Osteoblast (primary cell): ENCODE measurements around the gene IL6R. TPM values are rescaled to one million over a fixed set of nuclear protein-coding genes. Genes with fewer than 3 reads are reported as not detected.

Experiments
- DNase-seq: peaks from one replicate; pipeline ENCODE4 v3.0.0; 2011; ENCODE audit warnings: low spot score, mixed read lengths; ENCODE audit not compliant: insufficient read length; ENCODE audit errors: missing footprints
- H2AFZ ChIP-seq: 2 replicates; pipeline ENCODE4 v1.6.0; 2011; ENCODE audit warnings: mild to moderate bottlenecking, low read length
- H3K27ac ChIP-seq: 2 replicates; pipeline ENCODE4 v1.5.1; 2011; ENCODE audit warnings: mild to moderate bottlenecking, low read depth, low read length, moderate library complexity
- H3K27me3 ChIP-seq: 2 replicates; pipeline ENCODE4 v1.6.0; 2012; ENCODE audit warnings: mild to moderate bottlenecking, control low read depth, inconsistent platforms, low read length, moderate library complexity; ENCODE audit not compliant: insufficient read depth
- H3K36me3 ChIP-seq: 2 replicates; pipeline ENCODE4 v1.5.1; 2011; ENCODE audit warnings: mild to moderate bottlenecking, low read length, control low read depth, moderate library complexity; ENCODE audit not compliant: insufficient read depth
- H3K4me1 ChIP-seq: 2 replicates; pipeline ENCODE4 v1.5.1; 2011; ENCODE audit warnings: mild to moderate bottlenecking, low read length, control low read depth, moderate library complexity; ENCODE audit not compliant: insufficient read depth
- H3K4me2 ChIP-seq: 2 replicates; pipeline ENCODE4 v1.6.0; 2011; ENCODE audit warnings: mild to moderate bottlenecking, low read length; ENCODE audit not compliant: insufficient read depth
- H3K4me3 ChIP-seq: fragments of 200-600 bp; sonication (generic); 3 replicates; pipeline ENCODE4 v1.5.1; 2012; ENCODE audit warnings: mild to moderate bottlenecking, low read length, inconsistent platforms; ENCODE audit not compliant: insufficient read depth
- H3K79me2 ChIP-seq: 2 replicates; pipeline ENCODE4 v1.6.0; 2012; ENCODE audit warnings: mild to moderate bottlenecking, low read length, control low read depth, inconsistent platforms; ENCODE audit not compliant: insufficient read depth
- H3K9me3 ChIP-seq: 2 replicates; pipeline ENCODE4 v1.5.1; 2011; ENCODE audit warnings: low read depth, low read length, control low read depth
- H4K20me1 ChIP-seq: 2 replicates; pipeline ENCODE4 v1.6.0; 2012; ENCODE audit warnings: mild to moderate bottlenecking, low read length, control low read depth; ENCODE audit not compliant: insufficient read depth
- CTCF ChIP-seq: IDR thresholded peaks from 2 replicates; pipeline ENCODE4 v1.5.1; 2011; ENCODE audit warnings: mild to moderate bottlenecking, low read depth, low read length, moderate library complexity; ENCODE audit errors: extremely low read depth
- total RNA-seq: library from RNA; depleted of rRNA; stranded (reverse); fragments of >200 nt; gene quantifications from 2 replicates; pipeline ENCODE4 v1.2.3, GENCODE V29; 2012

IL6R gene
- total RNA-seq, 1 donor: 8.0 TPM

DNA sequence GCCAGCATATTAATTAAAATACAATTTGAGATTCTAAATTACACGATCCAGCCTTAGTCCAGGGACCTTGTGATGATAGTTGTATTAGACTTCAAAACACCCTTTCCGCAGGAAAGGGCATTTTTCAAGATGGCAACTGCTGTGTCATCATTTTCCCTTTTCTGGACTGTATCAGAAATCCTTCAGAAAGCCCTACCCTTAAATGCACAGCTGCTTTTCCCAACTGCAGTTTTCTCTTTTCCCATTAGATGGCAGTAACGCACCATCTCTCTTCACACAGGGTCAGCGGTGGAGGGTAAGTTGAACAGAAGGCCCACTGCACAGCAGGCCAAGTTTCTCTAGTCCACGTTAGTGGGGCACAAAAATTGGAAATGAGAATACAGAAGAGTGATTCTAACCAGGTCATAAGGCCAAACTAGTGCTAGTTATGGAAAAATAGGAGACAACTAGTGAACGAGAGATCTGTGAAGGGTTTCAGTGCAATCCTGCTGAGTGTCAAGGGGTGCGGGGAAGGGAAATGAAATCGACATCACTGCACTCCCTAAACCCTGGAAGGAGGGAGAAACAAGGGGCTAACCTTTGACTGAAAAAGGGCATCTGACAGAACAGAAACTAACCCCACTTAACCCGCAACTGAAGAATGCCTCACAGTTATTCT is 74.8 kb downstream of the IL6R start:
- peak overlapping the region; percentile 20 for H3K4me2 ChIP-seq
- H3K79me2 ChIP-seq: no peaks in the 10 kb centered on the region
- no peaks in the 10 kb centered on the region for H4K20me1 ChIP-seq
- H3K27me3 ChIP-seq: no peaks in the 10 kb centered on the region
- peaks cover 9% of the 10 kb centered on the region for H3K4me1 ChIP-seq
- no peaks in the 10 kb centered on the region for H3K36me3 ChIP-seq
- no peaks in the 10 kb centered on the region for H3K9me3 ChIP-seq
- peak; percentile 97 for TF ChIP-seq CTCF
- no peak overlapping the region for H3K27ac ChIP-seq
- peak; percentile 85 for DNase-seq
- peak overlapping the region; percentile 52 for H2AFZ ChIP-seq
- no peak overlapping the region for H3K4me3 ChIP-seq

GRCh38 chr1:154481053-154481452 is 75.9 kb downstream of the IL6R start:
- no peak for TF ChIP-seq CTCF
- peaks cover 9% of the 10 kb centered on the region for H3K4me1 ChIP-seq
- H3K79me2 ChIP-seq: no peaks in the 10 kb centered on the region
- DNase-seq: no peak
- no peak overlapping the region for H2AFZ ChIP-seq
- H3K4me2 ChIP-seq: no peak overlapping the region
- H4K20me1 ChIP-seq: no peaks in the 10 kb centered on the region
- no peak overlapping the region for H3K4me3 ChIP-seq
- no peak overlapping the region for H3K27ac ChIP-seq
- no peaks in the 10 kb centered on the region for H3K36me3 ChIP-seq
- H3K9me3 ChIP-seq: no peaks in the 10 kb centered on the region
- H3K27me3 ChIP-seq: peaks cover 2% of the 10 kb centered on the region

- Histone ChIP-seq H3K9me3 (no peaks in the 10 kb centered on the region), H3K27me3 (peaks cover 26% of the 10 kb centered on the region), H3K4me1 (peaks cover 9% of the 10 kb centered on the region), H3K79me2 (no peaks in the 10 kb centered on the region), H3K27ac (no peak overlapping the region), H3K4me3 (no peak overlapping the region), H3K4me2 (no peak overlapping the region), H4K20me1 (no peaks in the 10 kb centered on the region), H2AFZ (no peak overlapping the region), H3K36me3 (no peaks in the 10 kb centered on the region)
- DNase-seq: no peak
- no peak for TF ChIP-seq CTCF
These were observed 79.0 kb downstream of the IL6R start for GRCh38 chr1:154483941-154484803.

- H2AFZ ChIP-seq: no peak overlapping the region
- no peaks in the 10 kb centered on the region for H3K9me3 ChIP-seq
- no peak for TF ChIP-seq CTCF
- no peaks in the 10 kb centered on the region for H4K20me1 ChIP-seq
- no peak overlapping the region for H3K4me2 ChIP-seq
- no peaks in the 10 kb centered on the region for H3K79me2 ChIP-seq
- no peak overlapping the region for H3K27ac ChIP-seq
- H3K4me3 ChIP-seq: no peak overlapping the region
- peaks cover 9% of the 10 kb centered on the region for H3K4me1 ChIP-seq
- peaks cover 36% of the 10 kb centered on the region for H3K27me3 ChIP-seq
- H3K36me3 ChIP-seq: no peaks in the 10 kb centered on the region
- DNase-seq: no peak
These were observed 80.0 kb downstream of the IL6R start for GRCh38 chr1:154485106-154485505.
